BJ (cell line): ENCODE measurements around the gene ZFP36. TPM values are rescaled to one million over a fixed set of nuclear protein-coding genes. Genes with fewer than 3 reads are reported as not detected.
A peak's percentile ranks its signal among the peaks of the same experiment; 100 is the strongest.

Source experiments
- CTCF ChIA-PET: fragments of 350-600 bp; formaldehyde crosslinking; extraction: SDS; loops from one replicate; lab custom pipeline; 2021; ENCODE audit warnings: antibody characterized with exemption, inconsistent platforms; lab: Yijun Ruan, JAX
- POLR2A ChIA-PET: fragments of 300-600 bp; sonication (Branson Sonifier 250); formaldehyde crosslinking; extraction: SDS; loops from one replicate; lab custom pipeline; 2021; ENCODE audit warnings: antibody characterized with exemption; lab: Charles Lee
- DNase-seq: peaks from one replicate; pipeline ENCODE4 v3.0.0-alpha.2; 2011; ENCODE audit warnings: low read depth
- H3K27me3 ChIP-seq: 2 replicates; pipeline ENCODE4 v1.6.0; 2011; ENCODE audit warnings: low read length; ENCODE audit not compliant: control insufficient read depth, insufficient read depth
- H3K36me3 ChIP-seq: 2 replicates; pipeline ENCODE4 v1.5.1; 2011; ENCODE audit warnings: low read length; ENCODE audit not compliant: control insufficient read depth, insufficient read depth
- H3K4me3 ChIP-seq: 2 replicates; pipeline ENCODE4 v1.5.1; 2011; ENCODE audit warnings: low read depth, mild to moderate bottlenecking, control low read depth, low read length
- CTCF ChIP-seq: IDR thresholded peaks from 2 replicates; pipeline ENCODE4 v1.5.1; 2011; ENCODE audit warnings: low read depth, mild to moderate bottlenecking, control low read depth, inconsistent platforms, low read length, moderate library complexity; ENCODE audit not compliant: insufficient read depth
- polyA plus RNA-seq: library from polyadenylated mRNA; depleted of rRNA; stranded (reverse); fragments of >200 nt; gene quantifications from 2 replicates; pipeline ENCODE4 v1.2.3, GENCODE V29; 2011

The ZFP36 gene
- polyA plus RNA-seq, 1 experiment = 9.5 TPM

GRCh38 chr19:39363901-39364457 is 42.7 kb upstream of the ZFP36 start:
- no peak overlapping the region for H3K4me3 ChIP-seq
- H3K36me3 ChIP-seq = peaks cover 4% of the 10 kb centered on the region; the same call in 1 of the 2 replicates
- no peak for TF ChIP-seq CTCF
- no peaks in the 10 kb centered on the region for H3K27me3 ChIP-seq
- no peak for DNase-seq
- CTCF ChIA-PET = interaction anchor here (0.6 to 1.3 kb wide), 5 partner anchors 9 to 254 kb away, joined by 3 to 5 read pairs (median 3); no protein-coding TSS in a partner anchor
- POLR2A ChIA-PET = interaction anchor here (1.5 kb wide), 1 partner anchor 8 kb away, joined by 3 read pairs; no protein-coding TSS in a partner anchor

DNA sequence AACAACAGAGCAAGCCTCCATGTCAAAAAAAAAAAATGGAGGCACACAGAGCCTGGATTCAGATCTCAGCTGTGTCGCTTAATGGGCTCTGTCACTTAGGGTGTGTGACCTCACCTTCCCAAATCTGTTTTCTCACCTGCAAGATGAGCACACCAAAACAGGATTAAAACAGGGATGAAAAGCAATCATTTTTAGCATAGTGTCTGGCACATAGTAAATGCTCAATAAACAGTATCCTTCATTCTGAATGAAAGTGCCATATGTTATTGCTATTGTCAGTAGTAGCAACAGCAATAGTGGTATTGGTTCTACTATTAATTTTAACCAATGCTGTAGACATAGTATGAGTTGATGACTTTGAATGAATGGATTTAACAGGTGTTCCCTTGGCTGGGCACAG is 41.1 kb upstream of the ZFP36 start:
- Histone ChIP-seq H3K27me3 (no peaks in the 10 kb centered on the region), H3K4me3 (no peak overlapping the region), H3K36me3 (peaks cover 12% of the 10 kb centered on the region)
- no peak for DNase-seq
- POLR2A ChIA-PET = no interaction called here
- CTCF ChIA-PET = no interaction called here
- no peak for TF ChIP-seq CTCF

GRCh38 chr19:39369200-39369599 is 37.4 kb upstream of the ZFP36 start:
- no peak for TF ChIP-seq CTCF
- peaks cover 19% of the 10 kb centered on the region for H3K36me3 ChIP-seq
- CTCF ChIA-PET = interaction anchor here (0.5 to 1.7 kb wide), 4 partner anchors 13 to 407 kb away, joined by 3 to 6 read pairs (median 4); no protein-coding TSS in a partner anchor
- no peak for DNase-seq
- no peak overlapping the region for H3K4me3 ChIP-seq
- POLR2A ChIA-PET = no interaction called here
- H3K27me3 ChIP-seq = no peaks in the 10 kb centered on the region

DNA sequence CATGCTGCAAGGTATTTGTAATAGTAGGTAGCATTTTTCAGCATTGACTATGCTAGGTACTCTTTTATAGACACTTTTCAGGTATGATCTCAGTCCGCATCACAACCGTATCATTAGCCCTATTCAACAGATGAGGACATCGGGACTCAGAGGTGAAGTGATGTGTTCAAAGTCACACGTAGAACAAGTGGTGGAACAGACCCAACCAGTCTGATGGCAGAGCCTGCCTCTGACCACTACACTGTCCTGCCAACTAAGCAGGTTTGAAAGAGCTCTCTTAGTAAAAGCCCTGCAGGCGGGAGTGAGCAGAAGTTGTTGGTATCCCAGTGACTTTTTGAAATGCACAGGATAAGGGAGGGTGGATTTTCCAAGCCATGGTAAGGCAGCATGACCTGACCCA is 35.9 kb upstream of the ZFP36 start:
- no peak for DNase-seq
- H3K27me3 ChIP-seq = no peaks in the 10 kb centered on the region
- CTCF ChIA-PET = interaction anchor here (1.7 kb wide), 1 partner anchor 20 kb away, joined by 6 read pairs; no protein-coding TSS in a partner anchor
- TF ChIP-seq CTCF = no peak
- H3K4me3 ChIP-seq = no peak overlapping the region
- H3K36me3 ChIP-seq = peaks cover 22% of the 10 kb centered on the region
- POLR2A ChIA-PET = no interaction called here

DNA sequence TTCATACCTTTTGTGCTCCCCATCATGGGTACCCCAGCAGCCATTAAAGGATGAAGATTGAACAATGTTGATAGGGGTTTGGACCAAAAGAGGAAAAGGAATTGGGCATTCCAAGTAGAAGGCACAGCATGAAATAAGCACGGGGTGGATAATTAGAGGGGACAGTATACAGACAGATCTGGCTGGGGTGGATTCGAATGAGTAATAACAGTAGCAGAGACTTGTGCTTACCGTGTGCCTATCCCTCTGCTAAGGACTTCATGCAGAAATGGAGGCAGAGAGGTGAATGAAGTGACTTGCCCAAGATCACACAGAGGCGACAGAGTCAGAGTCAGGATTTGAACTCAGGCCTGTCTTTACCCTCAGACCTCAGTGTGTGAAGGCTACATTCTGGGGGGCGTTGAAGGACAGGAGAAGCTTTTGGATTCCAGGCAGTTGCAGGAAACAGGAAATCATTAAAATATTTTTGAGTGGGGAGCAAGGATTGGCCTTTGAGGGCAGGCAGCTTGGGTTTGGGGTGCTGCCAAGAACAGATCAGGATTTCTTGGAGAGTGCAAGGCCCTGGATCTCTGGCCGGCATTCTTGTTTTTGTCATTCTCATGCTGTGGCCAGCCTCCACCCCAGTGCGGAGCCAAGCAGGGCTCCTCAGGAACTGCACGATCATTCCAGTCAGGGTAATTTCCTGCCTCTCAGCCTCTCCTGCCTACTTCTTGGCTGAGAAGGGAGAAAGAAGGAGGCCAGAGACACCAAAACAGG is 34.4 kb upstream of the ZFP36 start:
- Histone ChIP-seq H3K27me3 (no peaks in the 10 kb centered on the region), H3K4me3 (no peak overlapping the region), H3K36me3 (peaks cover 36% of the 10 kb centered on the region)
- CTCF ChIA-PET = interaction anchor here (1.0 to 1.3 kb wide), 3 partner anchors 9 to 40 kb away, joined by 3 to 4 read pairs (median 3); no protein-coding TSS in a partner anchor
- peak; percentile 89 for DNase-seq
- POLR2A ChIA-PET = interaction anchor here (0.6 to 0.9 kb wide), 2 partner anchors 9 to 36 kb away, joined by 3 read pairs; no protein-coding TSS in a partner anchor
- no peak for TF ChIP-seq CTCF
